GM23338 (cell line): ENCODE data around the gene F2RL3. TPM values are rescaled to one million over a fixed set of nuclear protein-coding genes. Genes with fewer than 3 reads are reported as not detected.

Experiments used
- ATAC-seq: fragments of 200-7000 bp; cut with Tn5 transposase; 3 replicates; pipeline ENCODE4 v1.9.1; 2020
- DNase-seq: peaks from one replicate; pipeline ENCODE4 v3.0.0-alpha.2; 2015; ENCODE audit warnings: low spot score
- H2AFZ ChIP-seq: fragments of 200-600 bp; sonication (generic); 2 replicates; pipeline ENCODE4 v1.8.0; 2016; ENCODE audit warnings: antibody characterized with exemption, mild to moderate bottlenecking, moderate library complexity
- H3F3A ChIP-seq: fragments of 200-600 bp; sonication (generic); replicated peaks from 2 replicates; pipeline ENCODE4 v1.8.0; 2017; ENCODE audit warnings: antibody characterized with exemption, mixed run types, low read depth
- H3K27ac ChIP-seq: fragments of 200-600 bp; sonication (generic); 2 replicates; pipeline ENCODE4 v1.6.1; 2016; ENCODE audit warnings: low read depth
- H3K27me3 ChIP-seq: fragments of 200-600 bp; sonication (generic); 2 replicates; pipeline ENCODE4 v1.8.0; 2016; ENCODE audit warnings: mild to moderate bottlenecking, mixed run types, moderate library complexity; ENCODE audit not compliant: insufficient read depth
- H3K36me3 ChIP-seq: fragments of 200-600 bp; sonication (generic); 2 replicates; pipeline ENCODE4 v1.8.0; 2016; ENCODE audit warnings: mild to moderate bottlenecking; ENCODE audit not compliant: insufficient read depth
- H3K4me1 ChIP-seq: fragments of 200-600 bp; sonication (generic); 2 replicates; pipeline ENCODE4 v1.8.0; 2016; ENCODE audit warnings: mild to moderate bottlenecking, moderate library complexity; ENCODE audit not compliant: insufficient read depth
- H3K4me2 ChIP-seq: fragments of 200-600 bp; sonication (generic); 2 replicates; pipeline ENCODE4 v1.7.1; 2017; ENCODE audit warnings: mixed run types
- H3K4me3 ChIP-seq: fragments of 200-600 bp; sonication (generic); 2 replicates; pipeline ENCODE4 v1.6.1; 2016; ENCODE audit warnings: mixed run types
- H3K79me2 ChIP-seq: fragments of 200-600 bp; sonication (generic); replicated peaks from 2 replicates; pipeline ENCODE4 v1.8.0; 2017; ENCODE audit warnings: mild to moderate bottlenecking; ENCODE audit not compliant: insufficient read depth
- H3K9me2 ChIP-seq: fragments of 200-600 bp; sonication (generic); 2 replicates; pipeline ENCODE4 v1.8.0; 2017; ENCODE audit not compliant: insufficient read depth
- H4K20me1 ChIP-seq: fragments of 200-600 bp; sonication (generic); replicated peaks from 2 replicates; pipeline ENCODE4 v1.8.0; 2017; ENCODE audit warnings: mild to moderate bottlenecking; ENCODE audit not compliant: insufficient read depth
- H3K27ac Mint-ChIP-seq: 2 replicates; pipeline ENCODE4 v1.8.0; 2020; ENCODE audit warnings: inconsistent platforms, mild to moderate bottlenecking, moderate library complexity, mixed read lengths
- H3K27me3 Mint-ChIP-seq: 3 replicates; pipeline ENCODE4 v1.8.0; 2022; ENCODE audit warnings: low read depth, mild to moderate bottlenecking, moderate library complexity, mixed read lengths, inconsistent platforms; ENCODE audit not compliant: insufficient read depth, poor library complexity
- H3K36me3 Mint-ChIP-seq: 3 replicates; pipeline ENCODE4 v1.8.0; 2021; ENCODE audit warnings: low read depth, mild to moderate bottlenecking, inconsistent platforms, moderate library complexity, mixed read lengths
- H3K4me1 Mint-ChIP-seq: 3 replicates; pipeline ENCODE4 v1.8.0; 2020; ENCODE audit warnings: mild to moderate bottlenecking, inconsistent platforms, mixed read lengths
- H3K4me3 Mint-ChIP-seq: 3 replicates; pipeline ENCODE4 v1.8.0; 2021; ENCODE audit warnings: moderate library complexity, mild to moderate bottlenecking, inconsistent platforms, mixed read lengths
- H3K9me3 Mint-ChIP-seq: 3 replicates; pipeline ENCODE4 v1.8.0; 2020; ENCODE audit warnings: moderate library complexity, mild to moderate bottlenecking, inconsistent platforms, mixed read lengths
- CREB1 ChIP-seq: fragments of 250-450 bp; sonication (Bioruptor Pico); IDR thresholded peaks from 2 replicates; pipeline ENCODE4 v1.5.0; 2020; ENCODE audit warnings: low read depth, mild to moderate bottlenecking, moderate library complexity
- EZH2 ChIP-seq: fragments of 200-600 bp; sonication (generic); IDR thresholded peaks from one replicate; pipeline ENCODE4 v1.8.0; 2017; ENCODE audit warnings: antibody characterized with exemption, mild to moderate bottlenecking, low read depth; ENCODE audit not compliant: unreplicated experiment
- EZH2phosphoT487 ChIP-seq: fragments of 200-600 bp; sonication (generic); IDR thresholded peaks from one replicate; pipeline ENCODE4 v1.8.1; 2018; ENCODE audit warnings: antibody characterized with exemption; ENCODE audit not compliant: unreplicated experiment
- JUNB ChIP-seq: IDR thresholded peaks from one replicate; pipeline ENCODE4 v1.6.1; 2016; ENCODE audit warnings: antibody characterized with exemption; ENCODE audit not compliant: unreplicated experiment
- NANOG ChIP-seq: IDR thresholded peaks from 2 replicates; pipeline ENCODE4 v1.6.1; 2016; ENCODE audit warnings: antibody characterized with exemption, borderline replicate concordance
- POLR2AphosphoS5 ChIP-seq: IDR thresholded peaks from 2 replicates; pipeline ENCODE4 v1.6.1; 2016; ENCODE audit warnings: antibody characterized with exemption, low read depth
- STAT1 ChIP-seq: IDR thresholded peaks from one replicate; pipeline ENCODE4 v1.6.1; 2016; ENCODE audit warnings: antibody characterized with exemption; ENCODE audit not compliant: unreplicated experiment
- ZNF114 ChIP-seq: fragments of 250-450 bp; sonication (Bioruptor Pico); IDR thresholded peaks from 2 replicates; pipeline ENCODE4 v1.5.0; 2020; ENCODE audit warnings: mild to moderate bottlenecking, moderate library complexity
- ZNF331 ChIP-seq: fragments of 250-450 bp; sonication (Bioruptor Pico); IDR thresholded peaks from 2 replicates; pipeline ENCODE4 v1.5.0; 2020; ENCODE audit warnings: low read depth, mild to moderate bottlenecking, moderate library complexity
- polyA plus RNA-seq: library from polyadenylated mRNA; unstranded; fragments of >200 nt; fragmentation: Nextera tagmentation; extraction: Ambion mirVana; gene quantifications from 2 replicates; pipeline ENCODE4 v1.2.1, GENCODE V29; 2016
- total RNA-seq: library from RNA; depleted of rRNA; stranded (reverse); fragments of >200 nt; shearing (Covaris generic); gene quantifications from 2 replicates; pipeline ENCODE4 v1.2.3, GENCODE V29; 2014
- TF ChIP-seq, protein P1 (sequence below): IDR thresholded peaks from one replicate; pipeline ENCODE4 v1.6.1; 2018; ENCODE audit warnings: antibody characterized with exemption; ENCODE audit not compliant: unreplicated experiment
- TF ChIP-seq, protein P2 (sequence below): IDR thresholded peaks from 2 replicates; pipeline ENCODE4 v1.6.1; 2016; ENCODE audit warnings: antibody characterized with exemption
- TF ChIP-seq, protein P3 (sequence below): fragments of 250-450 bp; sonication (Bioruptor Pico); IDR thresholded peaks from 2 replicates; pipeline ENCODE4 v1.5.0; 2020; ENCODE audit warnings: mild to moderate bottlenecking, moderate library complexity
- TF ChIP-seq, protein P4 (sequence below), 2 experiments: fragments of 200-600 bp in 1 of 2; sonication (generic) in 1 of 2; conservative IDR thresholded peaks; 2 replicates each; pipeline versions ENCODE4 v1.5.1 to v1.6.1; 2016 to 2017; ENCODE audit warnings: antibody characterized with exemption in 2 of 2, low read depth in 2 of 2, mild to moderate bottlenecking in 2 of 2, moderate library complexity in 1 of 2

Gene F2RL3
- total and polyA plus RNA-seq, 2 experiments from 2014 or later, result not detected

DNA sequence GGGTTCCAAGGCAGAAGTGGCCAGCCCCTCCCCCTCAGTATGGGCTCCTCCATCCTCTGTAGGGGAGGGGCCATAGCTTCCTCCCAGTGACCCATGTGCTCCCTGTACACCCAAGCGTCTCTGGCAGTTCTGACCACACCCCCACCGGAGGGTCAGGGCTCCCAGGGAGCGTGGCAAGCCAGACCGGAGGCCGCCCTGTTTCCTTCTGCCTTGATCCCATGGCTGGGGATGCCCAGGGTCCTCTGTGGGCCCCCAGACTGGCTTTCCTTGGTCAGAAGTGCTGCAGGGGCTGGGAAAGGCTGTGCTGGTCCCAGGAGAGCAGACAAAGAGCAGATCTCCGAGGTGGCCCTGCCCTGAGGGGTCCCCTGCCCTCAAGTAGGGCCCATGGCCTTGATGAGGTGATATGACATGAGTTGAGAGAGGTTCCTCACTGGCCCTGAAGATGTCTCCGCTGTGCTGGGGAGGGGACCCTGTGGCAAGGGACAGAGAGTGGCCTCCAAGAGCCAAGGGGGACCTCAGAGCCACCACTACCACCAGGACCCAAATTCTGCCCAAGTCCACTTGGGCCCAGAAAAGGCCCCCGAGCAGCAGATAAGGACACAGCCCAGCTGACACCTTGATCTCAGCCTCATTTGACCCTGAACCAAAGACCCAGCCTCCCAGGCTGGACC is 7.8 kb upstream of the F2RL3 start:
- Histone ChIP-seq H3K36me3 (no peaks in the 10 kb centered on the region), H3K4me1 (no peaks in the 10 kb centered on the region), H3K79me2 (no peaks in the 10 kb centered on the region), H3K9me2 (no peaks in the 10 kb centered on the region), H3K4me2 (no peak overlapping the region), H4K20me1 (no peaks in the 10 kb centered on the region), H3K4me3 (no peak overlapping the region), H2AFZ (no peak overlapping the region), H3K27ac (no peak overlapping the region), H3F3A (no peaks in the 10 kb centered on the region), H3K27me3 (no peaks in the 10 kb centered on the region)
- Mint-ChIP-seq H3K4me1 (no peaks in the 10 kb centered on the region), H3K4me3 (no peak overlapping the region), H3K36me3 (peaks cover 54% of the 10 kb centered on the region), H3K27me3 (peaks cover 5% of the 10 kb centered on the region), H3K27ac (no peak overlapping the region), H3K9me3 (peaks cover 34% of the 10 kb centered on the region)
- DNase-seq (no peak), ATAC-seq (no peak)
- TF ChIP-seq, protein P1, sequence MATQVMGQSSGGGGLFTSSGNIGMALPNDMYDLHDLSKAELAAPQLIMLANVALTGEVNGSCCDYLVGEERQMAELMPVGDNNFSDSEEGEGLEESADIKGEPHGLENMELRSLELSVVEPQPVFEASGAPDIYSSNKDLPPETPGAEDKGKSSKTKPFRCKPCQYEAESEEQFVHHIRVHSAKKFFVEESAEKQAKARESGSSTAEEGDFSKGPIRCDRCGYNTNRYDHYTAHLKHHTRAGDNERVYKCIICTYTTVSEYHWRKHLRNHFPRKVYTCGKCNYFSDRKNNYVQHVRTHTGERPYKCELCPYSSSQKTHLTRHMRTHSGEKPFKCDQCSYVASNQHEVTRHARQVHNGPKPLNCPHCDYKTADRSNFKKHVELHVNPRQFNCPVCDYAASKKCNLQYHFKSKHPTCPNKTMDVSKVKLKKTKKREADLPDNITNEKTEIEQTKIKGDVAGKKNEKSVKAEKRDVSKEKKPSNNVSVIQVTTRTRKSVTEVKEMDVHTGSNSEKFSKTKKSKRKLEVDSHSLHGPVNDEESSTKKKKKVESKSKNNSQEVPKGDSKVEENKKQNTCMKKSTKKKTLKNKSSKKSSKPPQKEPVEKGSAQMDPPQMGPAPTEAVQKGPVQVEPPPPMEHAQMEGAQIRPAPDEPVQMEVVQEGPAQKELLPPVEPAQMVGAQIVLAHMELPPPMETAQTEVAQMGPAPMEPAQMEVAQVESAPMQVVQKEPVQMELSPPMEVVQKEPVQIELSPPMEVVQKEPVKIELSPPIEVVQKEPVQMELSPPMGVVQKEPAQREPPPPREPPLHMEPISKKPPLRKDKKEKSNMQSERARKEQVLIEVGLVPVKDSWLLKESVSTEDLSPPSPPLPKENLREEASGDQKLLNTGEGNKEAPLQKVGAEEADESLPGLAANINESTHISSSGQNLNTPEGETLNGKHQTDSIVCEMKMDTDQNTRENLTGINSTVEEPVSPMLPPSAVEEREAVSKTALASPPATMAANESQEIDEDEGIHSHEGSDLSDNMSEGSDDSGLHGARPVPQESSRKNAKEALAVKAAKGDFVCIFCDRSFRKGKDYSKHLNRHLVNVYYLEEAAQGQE, result no peak
- TF ChIP-seq ZNF331 (CRISPR knock-in tag), result no peak
- TF ChIP-seq, protein P2, sequence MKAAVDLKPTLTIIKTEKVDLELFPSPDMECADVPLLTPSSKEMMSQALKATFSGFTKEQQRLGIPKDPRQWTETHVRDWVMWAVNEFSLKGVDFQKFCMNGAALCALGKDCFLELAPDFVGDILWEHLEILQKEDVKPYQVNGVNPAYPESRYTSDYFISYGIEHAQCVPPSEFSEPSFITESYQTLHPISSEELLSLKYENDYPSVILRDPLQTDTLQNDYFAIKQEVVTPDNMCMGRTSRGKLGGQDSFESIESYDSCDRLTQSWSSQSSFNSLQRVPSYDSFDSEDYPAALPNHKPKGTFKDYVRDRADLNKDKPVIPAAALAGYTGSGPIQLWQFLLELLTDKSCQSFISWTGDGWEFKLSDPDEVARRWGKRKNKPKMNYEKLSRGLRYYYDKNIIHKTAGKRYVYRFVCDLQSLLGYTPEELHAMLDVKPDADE, result no peak
- TF ChIP-seq, protein P3, sequence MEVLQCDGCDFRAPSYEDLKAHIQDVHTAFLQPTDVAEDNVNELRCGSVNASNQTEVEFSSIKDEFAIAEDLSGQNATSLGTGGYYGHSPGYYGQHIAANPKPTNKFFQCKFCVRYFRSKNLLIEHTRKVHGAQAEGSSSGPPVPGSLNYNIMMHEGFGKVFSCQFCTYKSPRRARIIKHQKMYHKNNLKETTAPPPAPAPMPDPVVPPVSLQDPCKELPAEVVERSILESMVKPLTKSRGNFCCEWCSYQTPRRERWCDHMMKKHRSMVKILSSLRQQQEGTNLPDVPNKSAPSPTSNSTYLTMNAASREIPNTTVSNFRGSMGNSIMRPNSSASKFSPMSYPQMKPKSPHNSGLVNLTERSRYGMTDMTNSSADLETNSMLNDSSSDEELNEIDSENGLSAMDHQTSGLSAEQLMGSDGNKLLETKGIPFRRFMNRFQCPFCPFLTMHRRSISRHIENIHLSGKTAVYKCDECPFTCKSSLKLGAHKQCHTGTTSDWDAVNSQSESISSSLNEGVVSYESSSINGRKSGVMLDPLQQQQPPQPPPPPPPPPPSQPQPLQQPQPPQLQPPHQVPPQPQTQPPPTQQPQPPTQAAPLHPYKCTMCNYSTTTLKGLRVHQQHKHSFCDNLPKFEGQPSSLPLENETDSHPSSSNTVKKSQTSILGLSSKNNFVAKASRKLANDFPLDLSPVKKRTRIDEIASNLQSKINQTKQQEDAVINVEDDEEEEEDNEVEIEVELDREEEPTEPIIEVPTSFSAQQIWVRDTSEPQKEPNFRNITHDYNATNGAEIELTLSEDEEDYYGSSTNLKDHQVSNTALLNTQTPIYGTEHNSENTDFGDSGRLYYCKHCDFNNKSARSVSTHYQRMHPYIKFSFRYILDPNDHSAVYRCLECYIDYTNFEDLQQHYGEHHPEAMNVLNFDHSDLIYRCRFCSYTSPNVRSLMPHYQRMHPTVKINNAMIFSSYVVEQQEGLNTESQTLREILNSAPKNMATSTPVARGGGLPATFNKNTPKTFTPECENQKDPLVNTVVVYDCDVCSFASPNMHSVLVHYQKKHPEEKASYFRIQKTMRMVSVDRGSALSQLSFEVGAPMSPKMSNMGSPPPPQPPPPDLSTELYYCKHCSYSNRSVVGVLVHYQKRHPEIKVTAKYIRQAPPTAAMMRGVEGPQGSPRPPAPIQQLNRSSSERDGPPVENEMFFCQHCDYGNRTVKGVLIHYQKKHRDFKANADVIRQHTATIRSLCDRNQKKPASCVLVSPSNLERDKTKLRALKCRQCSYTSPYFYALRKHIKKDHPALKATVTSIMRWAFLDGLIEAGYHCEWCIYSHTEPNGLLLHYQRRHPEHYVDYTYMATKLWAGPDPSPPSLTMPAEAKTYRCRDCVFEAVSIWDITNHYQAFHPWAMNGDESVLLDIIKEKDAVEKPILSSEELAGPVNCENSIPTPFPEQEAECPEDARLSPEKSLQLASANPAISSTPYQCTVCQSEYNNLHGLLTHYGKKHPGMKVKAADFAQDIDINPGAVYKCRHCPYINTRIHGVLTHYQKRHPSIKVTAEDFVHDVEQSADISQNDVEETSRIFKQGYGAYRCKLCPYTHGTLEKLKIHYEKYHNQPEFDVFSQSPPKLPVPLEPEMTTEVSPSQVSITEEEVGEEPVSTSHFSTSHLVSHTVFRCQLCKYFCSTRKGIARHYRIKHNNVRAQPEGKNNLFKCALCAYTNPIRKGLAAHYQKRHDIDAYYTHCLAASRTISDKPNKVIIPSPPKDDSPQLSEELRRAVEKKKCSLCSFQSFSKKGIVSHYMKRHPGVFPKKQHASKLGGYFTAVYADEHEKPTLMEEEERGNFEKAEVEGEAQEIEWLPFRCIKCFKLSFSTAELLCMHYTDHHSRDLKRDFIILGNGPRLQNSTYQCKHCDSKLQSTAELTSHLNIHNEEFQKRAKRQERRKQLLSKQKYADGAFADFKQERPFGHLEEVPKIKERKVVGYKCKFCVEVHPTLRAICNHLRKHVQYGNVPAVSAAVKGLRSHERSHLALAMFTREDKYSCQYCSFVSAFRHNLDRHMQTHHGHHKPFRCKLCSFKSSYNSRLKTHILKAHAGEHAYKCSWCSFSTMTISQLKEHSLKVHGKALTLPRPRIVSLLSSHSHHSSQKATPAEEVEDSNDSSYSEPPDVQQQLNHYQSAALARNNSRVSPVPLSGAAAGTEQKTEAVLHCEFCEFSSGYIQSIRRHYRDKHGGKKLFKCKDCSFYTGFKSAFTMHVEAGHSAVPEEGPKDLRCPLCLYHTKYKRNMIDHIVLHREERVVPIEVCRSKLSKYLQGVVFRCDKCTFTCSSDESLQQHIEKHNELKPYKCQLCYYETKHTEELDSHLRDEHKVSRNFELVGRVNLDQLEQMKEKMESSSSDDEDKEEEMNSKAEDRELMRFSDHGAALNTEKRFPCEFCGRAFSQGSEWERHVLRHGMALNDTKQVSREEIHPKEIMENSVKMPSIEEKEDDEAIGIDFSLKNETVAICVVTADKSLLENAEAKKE (CRISPR knock-in tag), result no peak
- TF ChIP-seq, protein P4, sequence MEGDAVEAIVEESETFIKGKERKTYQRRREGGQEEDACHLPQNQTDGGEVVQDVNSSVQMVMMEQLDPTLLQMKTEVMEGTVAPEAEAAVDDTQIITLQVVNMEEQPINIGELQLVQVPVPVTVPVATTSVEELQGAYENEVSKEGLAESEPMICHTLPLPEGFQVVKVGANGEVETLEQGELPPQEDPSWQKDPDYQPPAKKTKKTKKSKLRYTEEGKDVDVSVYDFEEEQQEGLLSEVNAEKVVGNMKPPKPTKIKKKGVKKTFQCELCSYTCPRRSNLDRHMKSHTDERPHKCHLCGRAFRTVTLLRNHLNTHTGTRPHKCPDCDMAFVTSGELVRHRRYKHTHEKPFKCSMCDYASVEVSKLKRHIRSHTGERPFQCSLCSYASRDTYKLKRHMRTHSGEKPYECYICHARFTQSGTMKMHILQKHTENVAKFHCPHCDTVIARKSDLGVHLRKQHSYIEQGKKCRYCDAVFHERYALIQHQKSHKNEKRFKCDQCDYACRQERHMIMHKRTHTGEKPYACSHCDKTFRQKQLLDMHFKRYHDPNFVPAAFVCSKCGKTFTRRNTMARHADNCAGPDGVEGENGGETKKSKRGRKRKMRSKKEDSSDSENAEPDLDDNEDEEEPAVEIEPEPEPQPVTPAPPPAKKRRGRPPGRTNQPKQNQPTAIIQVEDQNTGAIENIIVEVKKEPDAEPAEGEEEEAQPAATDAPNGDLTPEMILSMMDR (conservative IDR thresholded peaks at IDR 0.05; ENCODE audit: low read depth in 2 of 2), result no peak
- no peak for TF ChIP-seq STAT1
- TF ChIP-seq ZNF114 (CRISPR knock-in tag), result no peak
- no peak for TF ChIP-seq EZH2
- no peak for TF ChIP-seq POLR2AphosphoS5
- TF ChIP-seq EZH2phosphoT487, result no peak
- no peak for TF ChIP-seq CREB1
- TF ChIP-seq JUNB, result no peak
- TF ChIP-seq NANOG, result no peak
